Measurements from ENCODE around the gene TTC39C.

The TTC39C gene

GRCh38 chr18:23992089-23992940, 22.2 kb upstream of the TTC39C start:
- peak; percentile 45 for DNase-seq

DNA sequence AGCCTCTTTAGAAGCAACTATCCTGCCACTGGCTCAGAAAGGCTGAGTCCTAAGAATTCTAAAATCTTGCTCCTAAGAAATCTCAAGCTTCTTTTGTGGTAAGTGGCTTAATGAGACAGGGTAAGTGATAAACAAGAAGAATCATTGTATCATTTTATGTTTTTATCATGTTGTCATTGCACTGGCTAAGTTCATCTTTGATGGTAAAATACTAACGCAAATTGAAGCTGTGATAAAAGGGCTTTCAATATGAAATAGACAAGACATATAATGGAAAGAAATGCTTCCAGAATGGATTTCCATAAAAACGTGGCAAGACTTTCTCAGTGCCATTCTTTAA, 21.6 kb upstream of the TTC39C start:
- no peak for DNase-seq

GRCh38 chr18:23994361-23994902, 20.1 kb upstream of the TTC39C start:
- no peak for DNase-seq

DNA sequence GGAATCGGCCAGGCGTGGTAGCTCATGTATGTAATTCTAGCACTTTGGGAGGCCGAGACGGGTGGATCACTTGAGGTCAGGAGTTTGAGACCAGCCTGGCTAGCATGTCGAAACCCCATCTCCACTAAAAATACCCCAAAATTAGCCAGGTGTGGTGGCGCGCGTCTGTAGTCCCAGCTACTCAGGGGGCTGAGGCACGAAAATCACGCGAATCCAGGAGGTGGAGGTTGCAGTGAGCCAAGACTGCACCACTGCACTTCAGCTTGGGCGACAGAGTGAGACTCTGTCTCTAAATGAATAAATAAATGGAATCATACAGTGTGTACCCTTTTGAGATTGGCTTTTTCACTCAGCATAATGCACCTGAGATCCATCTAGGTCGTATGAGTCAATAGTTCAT, 19.4 kb upstream of the TTC39C start:
- DNase-seq = no peak

DNA sequence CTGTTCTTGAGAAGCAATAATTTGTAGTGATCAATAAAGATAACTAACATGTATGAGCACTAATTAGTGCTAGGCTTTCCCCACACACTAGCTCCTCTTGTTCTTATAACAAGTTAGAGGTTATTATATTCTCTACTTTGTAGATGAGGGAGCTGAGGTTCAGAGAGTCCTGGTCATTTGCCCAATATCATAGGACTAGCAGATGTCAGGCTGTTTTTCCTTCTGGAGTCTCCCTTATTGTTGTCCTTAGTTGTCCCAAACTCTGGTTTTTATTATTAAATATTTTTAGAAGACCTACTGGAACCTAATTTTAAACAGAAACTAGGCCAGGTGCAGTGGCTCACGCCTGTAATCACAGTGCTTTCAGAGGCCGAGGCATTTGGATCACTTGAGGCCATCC, 16.5 kb upstream of the TTC39C start:
- no peak for DNase-seq

GRCh38 chr18:23998820-23999219, 15.7 kb upstream of the TTC39C start:
- DNase-seq = no peak

- no peak for DNase-seq
Measured at GRCh38 chr18:24000613-24001490, 13.7 kb upstream of the TTC39C start.

DNA sequence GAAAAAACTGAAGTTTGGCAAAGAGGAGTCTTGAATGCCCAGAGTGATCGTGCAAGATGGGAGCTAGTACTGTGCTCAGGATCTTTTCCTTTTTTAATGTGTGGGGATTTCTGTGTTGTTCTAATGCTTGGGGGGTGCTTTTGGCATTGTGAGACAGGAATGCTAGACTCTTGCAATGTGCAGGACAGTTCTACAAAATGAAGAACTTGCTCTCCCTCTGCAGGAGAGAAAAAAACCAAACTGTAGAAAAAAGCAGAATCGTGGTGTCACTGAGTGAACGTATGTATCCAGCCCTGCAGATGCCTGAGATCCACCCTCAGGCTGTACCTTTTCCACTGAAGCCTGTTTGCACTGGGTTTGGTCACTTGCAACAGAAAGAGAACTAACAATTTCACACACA, 12.1 kb upstream of the TTC39C start:
- DNase-seq = no peak

DNA sequence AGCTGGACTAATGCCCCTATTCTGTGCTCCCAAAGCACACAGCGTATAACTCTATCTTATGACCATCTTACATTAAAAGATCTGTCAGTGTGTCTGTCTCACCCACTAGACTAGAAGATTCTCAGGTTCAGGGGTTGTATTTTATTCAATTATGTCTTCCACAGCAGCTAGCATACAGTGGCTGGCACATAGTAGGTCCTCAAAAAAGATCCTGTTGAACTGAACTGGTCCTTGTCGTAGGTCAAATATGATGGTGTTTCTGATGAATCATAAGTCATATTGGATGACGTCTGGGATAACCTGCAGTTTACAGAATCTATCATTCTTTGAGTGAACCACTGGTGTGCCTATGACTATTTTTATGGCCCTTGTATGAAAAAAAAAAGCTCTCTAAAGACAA, 11.3 kb upstream of the TTC39C start:
- no peak for DNase-seq

- no peak for DNase-seq
Measured at GRCh38 chr18:24003903-24004640, 10.5 kb upstream of the TTC39C start.

DNA sequence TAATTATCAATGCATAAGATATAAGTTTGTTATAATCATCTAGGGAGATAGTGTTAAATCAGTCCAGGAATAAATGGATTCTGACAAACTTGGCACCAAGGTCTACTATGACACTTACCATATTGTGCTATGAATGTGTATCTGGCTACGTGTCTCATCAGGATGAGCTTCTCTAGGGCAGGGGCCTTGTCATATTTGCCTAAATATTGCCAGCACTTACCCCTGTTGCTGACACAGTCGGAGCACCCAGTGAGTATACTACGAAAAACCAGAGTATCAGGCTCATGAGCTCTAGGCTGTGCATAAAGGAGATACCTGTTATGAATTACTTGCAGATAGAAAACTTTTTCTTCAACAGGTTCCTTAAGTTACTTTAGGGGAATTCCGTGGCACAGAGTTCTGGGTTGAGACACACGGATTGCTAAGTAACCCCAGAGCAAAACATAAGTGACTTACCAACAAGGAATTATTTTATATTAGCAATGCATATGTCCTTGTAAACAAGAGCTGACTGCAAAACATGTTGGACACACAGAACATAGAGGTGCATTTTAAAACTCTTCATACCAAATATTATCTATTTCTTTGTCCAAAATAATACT, 7.7 kb upstream of the TTC39C start:
- DNase-seq = no peak

GRCh38 chr18:24009246-24009645, 5.3 kb upstream of the TTC39C start:
- DNase-seq = no peak

DNA sequence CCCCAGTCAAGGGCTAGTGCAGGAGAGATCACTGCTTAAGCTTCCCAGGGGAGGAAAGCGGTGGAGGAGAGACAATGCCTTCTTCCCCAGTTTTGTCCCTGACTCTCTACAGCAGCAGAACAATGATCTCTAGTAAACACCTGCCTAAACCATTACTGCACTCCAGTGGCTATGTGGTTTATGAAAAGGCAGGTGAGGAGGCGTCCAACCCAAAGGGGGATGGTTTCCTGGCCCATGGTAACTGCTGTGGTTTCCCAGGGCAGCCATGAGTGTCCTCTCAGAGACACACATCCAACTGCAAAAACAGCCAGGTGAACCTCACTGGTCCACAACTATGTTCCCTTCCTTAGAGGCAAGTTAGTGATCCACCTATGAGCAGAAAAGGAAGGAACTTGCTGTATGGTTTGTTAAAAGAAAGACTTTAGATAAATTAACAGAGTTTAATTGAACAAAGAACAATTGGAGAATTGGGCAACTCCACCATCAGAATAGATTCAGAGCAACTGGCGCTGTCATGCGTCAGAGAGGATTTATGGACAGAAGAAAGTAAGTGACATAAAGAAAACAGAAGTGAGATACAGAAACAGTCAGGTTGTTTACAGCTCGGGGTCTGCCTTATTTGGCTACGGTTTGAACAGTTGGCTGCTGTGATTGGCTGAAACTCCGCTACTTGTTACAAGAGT, 4.8 kb upstream of the TTC39C start:
- no peak for DNase-seq

DNA sequence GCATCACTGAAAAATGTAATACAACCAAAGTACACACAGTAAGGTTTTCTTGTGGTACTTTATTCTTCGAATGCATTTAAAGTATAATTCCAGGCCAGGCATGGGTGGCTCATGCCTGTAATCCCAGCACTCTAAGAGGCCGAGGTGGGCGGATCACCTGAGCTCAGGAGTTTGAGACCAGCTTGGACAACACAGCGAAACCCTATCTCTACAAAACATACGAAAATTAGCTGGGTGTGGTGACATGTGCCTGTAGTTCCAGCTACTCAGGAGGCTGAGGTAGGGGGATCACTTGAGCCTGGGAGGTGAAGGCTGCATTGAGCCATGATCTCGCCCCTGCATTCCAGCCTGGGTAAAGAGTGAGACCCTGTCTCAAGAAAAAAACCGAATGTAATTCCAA, 3.9 kb upstream of the TTC39C start:
- no peak for DNase-seq

GRCh38 chr18:24011123-24011917, 3.2 kb upstream of the TTC39C start:
- no peak for DNase-seq

DNA sequence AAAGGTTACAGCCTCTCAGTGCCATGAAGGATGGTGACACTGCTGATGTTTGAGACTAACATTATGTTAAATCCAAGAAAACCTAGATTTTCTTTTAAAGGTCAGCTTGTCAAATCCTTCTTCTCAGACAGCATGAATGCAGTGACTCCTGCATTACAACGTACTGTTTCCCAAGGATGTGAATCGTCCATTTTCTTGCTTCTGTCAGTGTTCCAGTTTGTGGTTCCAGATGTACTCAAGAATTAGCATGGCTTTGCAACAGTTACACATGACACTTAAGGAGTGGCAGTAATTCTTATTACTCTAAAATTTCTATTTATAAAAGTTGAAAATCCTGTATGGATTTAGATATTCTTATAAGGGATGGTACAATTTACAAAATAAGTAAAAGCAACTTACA, 1.5 kb upstream of the TTC39C start:
- DNase-seq = no peak

- peak; percentile 61 for DNase-seq
Measured at GRCh38 chr18:24014986-24015638, 558 bp downstream of the TTC39C start.

GRCh38 chr18:24015639-24016631, 1.4 kb downstream of the TTC39C start:
- DNase-seq = no peak

- no peak for DNase-seq
Measured at GRCh38 chr18:24016643-24017042, 2.1 kb downstream of the TTC39C start.

All from stimulated activated CD4-positive, alpha-beta T cell treated with anti-CD3 and anti-CD28 coated beads, Interleukin-4, amount 100 ng/mL, for 24 hours (primary cell).